Measurements from ENCODE around the gene GLIS1.

GRCh38 chr1:53766831-53767405, 28.0 kb upstream of the GLIS1 start:
- TF ChIP-seq, protein P1, sequence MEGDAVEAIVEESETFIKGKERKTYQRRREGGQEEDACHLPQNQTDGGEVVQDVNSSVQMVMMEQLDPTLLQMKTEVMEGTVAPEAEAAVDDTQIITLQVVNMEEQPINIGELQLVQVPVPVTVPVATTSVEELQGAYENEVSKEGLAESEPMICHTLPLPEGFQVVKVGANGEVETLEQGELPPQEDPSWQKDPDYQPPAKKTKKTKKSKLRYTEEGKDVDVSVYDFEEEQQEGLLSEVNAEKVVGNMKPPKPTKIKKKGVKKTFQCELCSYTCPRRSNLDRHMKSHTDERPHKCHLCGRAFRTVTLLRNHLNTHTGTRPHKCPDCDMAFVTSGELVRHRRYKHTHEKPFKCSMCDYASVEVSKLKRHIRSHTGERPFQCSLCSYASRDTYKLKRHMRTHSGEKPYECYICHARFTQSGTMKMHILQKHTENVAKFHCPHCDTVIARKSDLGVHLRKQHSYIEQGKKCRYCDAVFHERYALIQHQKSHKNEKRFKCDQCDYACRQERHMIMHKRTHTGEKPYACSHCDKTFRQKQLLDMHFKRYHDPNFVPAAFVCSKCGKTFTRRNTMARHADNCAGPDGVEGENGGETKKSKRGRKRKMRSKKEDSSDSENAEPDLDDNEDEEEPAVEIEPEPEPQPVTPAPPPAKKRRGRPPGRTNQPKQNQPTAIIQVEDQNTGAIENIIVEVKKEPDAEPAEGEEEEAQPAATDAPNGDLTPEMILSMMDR (IDR thresholded peaks at IDR 0.05): no peak
- TF ChIP-seq POLR2A (IDR thresholded peaks at IDR 0.05): no peak

Measured in heart left ventricle (tissue), 13 donors.